Endothelial cell of umbilical vein (primary cell): ENCODE results near the gene SV2C. TPM values are rescaled to one million over a fixed set of nuclear protein-coding genes. Genes with fewer than 3 reads are reported as not detected.

Experiments used
- BruUV-seq: library from RNA; stranded (reverse); fragments of 400-500 nt; replicated peaks from 2 replicates; lab custom pipeline; 2021; lab: Mats Ljungman, UMichigan
- CTCF ChIA-PET: fragments of 300-600, 350-600 bp; sonication (Branson Sonifier 250); formaldehyde crosslinking; loops from one replicate; lab custom pipeline; 2021; ENCODE audit warnings: antibody characterized with exemption, inconsistent platforms; lab: Charles Lee
- POLR2A ChIA-PET: fragments of 300-600, 350-600 bp; sonication (Branson Sonifier 250); formaldehyde crosslinking; loops from one replicate; lab custom pipeline; 2021; ENCODE audit warnings: antibody characterized with exemption, inconsistent platforms; lab: Charles Lee
- DNase-seq: peaks from one replicate; pipeline ENCODE4 v3.0.0-alpha.2; 2011; ENCODE audit warnings: low read depth, low spot score
- FAIRE-seq: peaks from 2 replicates; lab custom pipeline; 2011; peaks lifted over from hg19 to GRCh38; lab: Jason Lieb, UNC
- H2AFZ ChIP-seq: 2 replicates; pipeline ENCODE4 v1.6.0; 2012; ENCODE audit warnings: low read depth, low read length, control low read depth, inconsistent platforms
- H3K27ac ChIP-seq: 2 replicates; pipeline ENCODE4 v1.5.1; 2011; ENCODE audit warnings: low read depth, mild to moderate bottlenecking, control low read depth, low read length, moderate library complexity; ENCODE audit not compliant: insufficient read depth
- H3K27me3 ChIP-seq, 2 experiments: 2 replicates each; pipeline versions ENCODE4 v1.6.0 to v1.6.1; 2011; ENCODE audit warnings: low read length in 2 of 2, mixed read lengths in 1 of 2; ENCODE audit not compliant: control insufficient read depth in 2 of 2, insufficient read depth in 2 of 2
- H3K36me3 ChIP-seq, 2 experiments: 2 replicates in 1 of 2; 3 replicates in 1 of 2; pipeline ENCODE4 v1.5.1; 2011; ENCODE audit warnings: low read length in 2 of 2, mild to moderate bottlenecking in 1 of 2, moderate library complexity in 1 of 2; ENCODE audit not compliant: control insufficient read depth in 2 of 2, insufficient read depth in 2 of 2; ENCODE audit errors: extremely low read depth in 1 of 2
- H3K4me1 ChIP-seq: 3 replicates; pipeline ENCODE4 v1.5.1; 2011; ENCODE audit warnings: mild to moderate bottlenecking, low read length; ENCODE audit not compliant: control insufficient read depth, insufficient read depth; ENCODE audit errors: extremely low read depth
- H3K4me2 ChIP-seq: 2 replicates; pipeline ENCODE4 v1.6.1; 2011; ENCODE audit warnings: low read length, control low read depth, mixed read lengths; ENCODE audit not compliant: insufficient read depth
- H3K4me3 ChIP-seq, 3 experiments: fragments of 200-600 bp in 1 of 3; sonication (generic), shearing (Covaris generic) in 1 of 3; replicated peaks in 1 of 3; 2 replicates each; pipeline ENCODE4 v1.5.1; 2011 to 2016; ENCODE audit warnings: control low read depth in 3 of 3, low read length in 3 of 3, mild to moderate bottlenecking in 2 of 3, inconsistent platforms in 1 of 3, low read depth in 1 of 3, moderate library complexity in 1 of 3; ENCODE audit not compliant: insufficient read depth in 1 of 3
- H3K79me2 ChIP-seq: 2 replicates; pipeline ENCODE4 v1.6.0; 2012; ENCODE audit warnings: low read length, inconsistent platforms; ENCODE audit not compliant: control insufficient read depth, insufficient read depth
- H3K9ac ChIP-seq: replicated peaks from 2 replicates; pipeline ENCODE3; 2011; ENCODE audit warnings: low read length, control low read depth; ENCODE audit not compliant: insufficient read depth; ENCODE audit errors: extremely low read depth
- H3K9me1 ChIP-seq: replicated peaks from 3 replicates; pipeline ENCODE4 v1.6.0; 2011; ENCODE audit warnings: mild to moderate bottlenecking, low read length; ENCODE audit not compliant: control insufficient read depth, insufficient read depth; ENCODE audit errors: extremely low read depth
- H3K9me3 ChIP-seq: replicated peaks from 2 replicates; pipeline ENCODE4 v1.5.1; 2012; ENCODE audit warnings: low read length, inconsistent platforms; ENCODE audit not compliant: control insufficient read depth, insufficient read depth
- H4K20me1 ChIP-seq: replicated peaks from 2 replicates; pipeline ENCODE3; 2011; ENCODE audit warnings: mild to moderate bottlenecking, low read length; ENCODE audit not compliant: control insufficient read depth, insufficient read depth; ENCODE audit errors: extremely low read depth
- EZH2 ChIP-seq: IDR thresholded peaks from 2 replicates; pipeline ENCODE4 v1.6.1; 2012; ENCODE audit warnings: borderline replicate concordance, low read depth, mild to moderate bottlenecking, moderate library complexity, low read length, inconsistent platforms; ENCODE audit not compliant: severe bottlenecking
- FOS ChIP-seq: IDR thresholded peaks from 2 replicates; pipeline ENCODE4 v1.6.1; 2011; ENCODE audit warnings: mild to moderate bottlenecking, low read length, moderate library complexity, borderline replicate concordance; ENCODE audit not compliant: insufficient read depth
- GATA2 ChIP-seq: IDR thresholded peaks from 2 replicates; pipeline ENCODE4 v1.7.0; 2011; ENCODE audit warnings: low read depth, mild to moderate bottlenecking, moderate library complexity, mixed read lengths, low read length; ENCODE audit not compliant: insufficient read length, insufficient read depth
- JUN ChIP-seq: IDR thresholded peaks from 2 replicates; pipeline ENCODE4 v1.6.1; 2011; ENCODE audit warnings: borderline replicate concordance, low read depth; ENCODE audit not compliant: insufficient read length, insufficient read depth
- MYC ChIP-seq: IDR thresholded peaks from one replicate; pipeline ENCODE4 v1.6.1; 2011; ENCODE audit warnings: mild to moderate bottlenecking, low read depth, low read length
- POLR2A ChIP-seq: IDR thresholded peaks from 2 replicates; pipeline ENCODE4 v1.6.1; 2012; ENCODE audit warnings: low read depth, mild to moderate bottlenecking, control low read depth, low read length
- POLR2AphosphoS5 ChIP-seq: IDR thresholded peaks from 2 replicates; pipeline ENCODE4 v1.6.1; 2012; ENCODE audit warnings: low read depth, mild to moderate bottlenecking, control low read depth, low read length, moderate library complexity; ENCODE audit not compliant: insufficient read depth
- dilution Hi-C: fragments of 300-500 bp; cut with MboI; formaldehyde crosslinking; loops from one replicate; pipeline ENCODE4 v1.15.0; 2019; ENCODE audit warnings: low sequenced_read_pairs; ENCODE audit not compliant: extremely low pct_ligation_motif_present
- intact Hi-C: fragments of 100-400 bp; cut with micrococcal nuclease; formaldehyde crosslinking; loops from one replicate; pipeline ENCODE4 v1.10.0; 2022
- polyA plus RNA-seq, 4 experiments: library from polyadenylated mRNA; depleted of rRNA in 3 of 4; stranded (reverse) in 3 of 4; unstranded in 1 of 4; fragments of >200 nt; gene quantifications; 2 replicates each; pipeline versions ENCODE4 v1.2.1 to v1.2.3, GENCODE V29; 2011 to 2012; ENCODE audit warnings: missing spikeins in 1 of 4
- total RNA-seq: library from RNA; stranded (reverse); gene quantifications from 2 replicates; pipeline ENCODE4 v1.2.3, GENCODE V29; 2021
- TF ChIP-seq, protein P1 (sequence below): IDR thresholded peaks from 2 replicates; pipeline ENCODE4 v1.6.1; 2011; ENCODE audit not compliant: insufficient read depth, insufficient read length
- TF ChIP-seq, protein P2 (sequence below), 2 donors: IDR thresholded peaks; 1 replicate in 1 of 2; 2 replicates in 1 of 2; pipeline ENCODE4 v1.5.1; 2011; ENCODE audit warnings: low read length in 2 of 2, mild to moderate bottlenecking in 2 of 2, moderate library complexity in 2 of 2, control low read depth in 1 of 2, inconsistent platforms in 1 of 2, low read depth in 1 of 2; ENCODE audit not compliant: insufficient read depth in 1 of 2; ENCODE audit errors: extremely low read depth in 1 of 2

The SV2C gene
- total and polyA plus RNA-seq, 2 donors (not counting 3 experiments of a cell fraction or from before 2014, with no cell fraction given) = not detected

DNA sequence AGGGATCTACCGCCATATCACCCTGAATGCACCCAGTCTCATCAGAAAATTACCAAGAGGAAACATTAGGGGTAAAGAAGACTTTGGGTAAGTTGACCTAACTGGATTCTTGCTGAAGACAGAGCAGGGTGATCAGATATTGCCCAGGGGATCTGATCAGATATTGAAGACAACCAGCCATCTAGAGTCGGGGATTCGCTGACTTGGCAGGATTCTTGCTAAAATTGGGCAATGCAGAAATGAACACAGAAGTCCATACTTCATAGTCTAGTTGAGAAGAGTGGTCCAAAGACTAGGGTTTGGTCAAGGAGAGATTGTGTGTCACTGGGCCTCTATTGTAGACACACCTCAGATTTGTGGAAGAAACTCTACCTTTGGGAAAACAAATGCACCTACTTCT, 107.2 kb downstream of the SV2C start:
- no peaks in the 10 kb centered on the region for H3K4me1 ChIP-seq
- H3K27ac ChIP-seq = no peak overlapping the region
- BruUV-seq = no TSS peak
- H3K36me3 ChIP-seq = no peaks in the 10 kb centered on the region
- no peaks in the 10 kb centered on the region for H3K79me2 ChIP-seq
- H3K9me3 ChIP-seq = no peaks in the 10 kb centered on the region
- intact Hi-C loops = no loop called here
- H2AFZ ChIP-seq = no peak overlapping the region
- H3K9ac ChIP-seq = no peak overlapping the region
- DNase-seq (no peak), FAIRE-seq (no peak)
- ChIA-PET CTCF (interaction anchor here (3.9 kb wide), 1 partner anchor 15 kb away, joined by 15 read pairs; no protein-coding TSS in a partner anchor), POLR2A (no interaction called here)
- no peaks in the 10 kb centered on the region for H4K20me1 ChIP-seq
- no peak overlapping the region for H3K4me3 ChIP-seq
- H3K27me3 ChIP-seq = no peaks in the 10 kb centered on the region
- TF ChIP-seq MYC (no peak), EZH2 (no peak), POLR2AphosphoS5 (no peak), JUN (no peak), POLR2A (no peak)
- TF ChIP-seq, protein P1, sequence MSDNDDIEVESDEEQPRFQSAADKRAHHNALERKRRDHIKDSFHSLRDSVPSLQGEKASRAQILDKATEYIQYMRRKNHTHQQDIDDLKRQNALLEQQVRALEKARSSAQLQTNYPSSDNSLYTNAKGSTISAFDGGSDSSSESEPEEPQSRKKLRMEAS = no peak
- H3K4me2 ChIP-seq = no peak overlapping the region
- H3K9me1 ChIP-seq = no peaks in the 10 kb centered on the region
- dilution Hi-C loops = no loop called here

DNA sequence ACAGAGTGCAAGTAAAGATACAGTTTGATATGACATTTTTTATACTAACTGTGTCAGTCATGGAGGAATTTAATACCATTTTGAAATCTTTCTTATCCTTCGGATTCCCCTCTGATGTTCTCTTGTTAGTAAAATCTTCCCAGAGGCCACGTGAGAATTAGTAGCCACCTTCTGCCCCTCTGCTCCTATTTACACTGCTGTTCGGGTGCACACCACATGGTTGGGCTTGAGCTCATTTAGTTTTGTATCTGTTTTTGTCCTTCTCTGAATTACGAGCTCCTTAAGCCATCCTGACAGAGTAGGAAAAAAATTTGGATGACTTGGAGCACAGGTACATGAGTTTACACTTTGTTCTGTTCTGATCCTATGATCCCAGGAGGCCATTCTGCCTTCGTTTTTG, 109.7 kb downstream of the SV2C start:
- H3K9me1 ChIP-seq = no peaks in the 10 kb centered on the region
- ChIA-PET POLR2A (no interaction called here), CTCF (interaction anchor here (3.7 kb wide), 1 partner anchor 18 kb away, joined by 15 read pairs; no protein-coding TSS in a partner anchor)
- no peaks in the 10 kb centered on the region for H3K79me2 ChIP-seq
- no TSS peak for BruUV-seq
- H3K4me1 ChIP-seq = no peaks in the 10 kb centered on the region
- H3K4me3 ChIP-seq = no peak overlapping the region
- no peaks in the 10 kb centered on the region for H4K20me1 ChIP-seq
- H3K36me3 ChIP-seq = no peaks in the 10 kb centered on the region
- H3K27ac ChIP-seq = no peak overlapping the region
- dilution Hi-C loops = no loop called here
- intact Hi-C loops = no loop called here
- no peak overlapping the region for H3K9ac ChIP-seq
- H3K9me3 ChIP-seq = no peaks in the 10 kb centered on the region
- no peaks in the 10 kb centered on the region for H3K27me3 ChIP-seq
- no peak for DNase-seq
- no peak overlapping the region for H2AFZ ChIP-seq
- TF ChIP-seq FOS (no peak), MYC (no peak), GATA2 (no peak), JUN (no peak), POLR2AphosphoS5 (no peak), POLR2A (no peak), EZH2 (no peak)
- TF ChIP-seq, protein P1 = no peak
- TF ChIP-seq, protein P2, sequence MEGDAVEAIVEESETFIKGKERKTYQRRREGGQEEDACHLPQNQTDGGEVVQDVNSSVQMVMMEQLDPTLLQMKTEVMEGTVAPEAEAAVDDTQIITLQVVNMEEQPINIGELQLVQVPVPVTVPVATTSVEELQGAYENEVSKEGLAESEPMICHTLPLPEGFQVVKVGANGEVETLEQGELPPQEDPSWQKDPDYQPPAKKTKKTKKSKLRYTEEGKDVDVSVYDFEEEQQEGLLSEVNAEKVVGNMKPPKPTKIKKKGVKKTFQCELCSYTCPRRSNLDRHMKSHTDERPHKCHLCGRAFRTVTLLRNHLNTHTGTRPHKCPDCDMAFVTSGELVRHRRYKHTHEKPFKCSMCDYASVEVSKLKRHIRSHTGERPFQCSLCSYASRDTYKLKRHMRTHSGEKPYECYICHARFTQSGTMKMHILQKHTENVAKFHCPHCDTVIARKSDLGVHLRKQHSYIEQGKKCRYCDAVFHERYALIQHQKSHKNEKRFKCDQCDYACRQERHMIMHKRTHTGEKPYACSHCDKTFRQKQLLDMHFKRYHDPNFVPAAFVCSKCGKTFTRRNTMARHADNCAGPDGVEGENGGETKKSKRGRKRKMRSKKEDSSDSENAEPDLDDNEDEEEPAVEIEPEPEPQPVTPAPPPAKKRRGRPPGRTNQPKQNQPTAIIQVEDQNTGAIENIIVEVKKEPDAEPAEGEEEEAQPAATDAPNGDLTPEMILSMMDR (IDR thresholded peaks at IDR 0.05; ENCODE audit: extremely low read depth in 1 of 2, insufficient read depth in 1 of 2, low read depth in 1 of 2, low read length in 2 of 2) = no peak
- no peak for FAIRE-seq
- H3K4me2 ChIP-seq = no peak overlapping the region
